HEK293 (cell line): Measurements from ENCODE around the gene PRKG1.

Source experiments
- CTCF ChIA-PET: fragments of 350-600 bp; formaldehyde crosslinking; extraction: SDS; loops from one replicate; lab custom pipeline; 2021; ENCODE audit warnings: antibody characterized with exemption; lab: Yijun Ruan, JAX
- POLR2A ChIA-PET: fragments of 300-600 bp; formaldehyde crosslinking; extraction: SDS; loops from one replicate; lab custom pipeline; 2020; ENCODE audit warnings: antibody characterized with exemption, inconsistent platforms; lab: Yijun Ruan, JAX
- H3K27ac ChIP-seq: fragments of 200-500 bp; sonication (Bioruptor generic); 2 replicates; pipeline ENCODE4 v1.5.1; 2014; ENCODE audit warnings: low read depth, low read length, control low read depth, inconsistent platforms; ENCODE audit errors: extremely low read depth
- H3K36me3 ChIP-seq, 2 experiments: fragments of 200-500 bp in 1 of 2; sonication (Bioruptor generic) in 1 of 2; 1 replicate in 1 of 2; 2 replicates in 1 of 2; pipeline ENCODE4 v1.5.1; 2014 to 2017; ENCODE audit warnings: inconsistent platforms in 2 of 2, low read length in 2 of 2; ENCODE audit not compliant: control insufficient read depth in 2 of 2, insufficient read depth in 1 of 2
- H3K4me1 ChIP-seq: fragments of 200-500 bp; sonication (Bioruptor generic); 2 replicates; pipeline ENCODE4 v1.5.1; 2014; ENCODE audit warnings: mild to moderate bottlenecking, low read length, inconsistent platforms; ENCODE audit not compliant: control insufficient read depth, insufficient read depth
- H3K4me3 ChIP-seq: 2 replicates; pipeline ENCODE4 v1.5.1; 2011; ENCODE audit warnings: low read depth, mild to moderate bottlenecking, control low read depth, low read length, moderate library complexity
- H3K9me3 ChIP-seq: fragments of 200-500 bp; sonication (Bioruptor generic); 2 replicates; pipeline ENCODE4 v1.5.1; 2014; ENCODE audit warnings: low read depth, low read length, inconsistent platforms; ENCODE audit not compliant: control insufficient read depth, insufficient read depth
- BCL11A ChIP-seq: fragments of 450-650 bp; formaldehyde crosslinking; IDR thresholded peaks from 2 replicates; pipeline ENCODE4 v1.5.1; 2016; ENCODE audit warnings: low read depth, missing biosample characterization, missing genetic modification characterization
- GFI1B ChIP-seq: fragments of 450-650 bp; formaldehyde crosslinking; IDR thresholded peaks from 2 replicates; pipeline ENCODE4 v1.5.1; 2016; ENCODE audit warnings: missing biosample characterization, missing genetic modification characterization
- GLIS1 ChIP-seq: fragments of 450-650 bp; formaldehyde crosslinking; IDR thresholded peaks from 2 replicates; pipeline ENCODE4 v1.5.1; 2016; ENCODE audit warnings: missing biosample characterization, missing genetic modification characterization
- GLIS2 ChIP-seq: fragments of 450-650 bp; formaldehyde crosslinking; IDR thresholded peaks from 2 replicates; pipeline ENCODE4 v1.5.1; 2016; ENCODE audit warnings: missing biosample characterization, missing genetic modification characterization
- KLF17 ChIP-seq: fragments of 450-650 bp; formaldehyde crosslinking; IDR thresholded peaks from 2 replicates; pipeline ENCODE4 v1.5.1; 2016; ENCODE audit warnings: missing biosample characterization, missing genetic modification characterization
- KLF8 ChIP-seq: fragments of 450-650 bp; formaldehyde crosslinking; IDR thresholded peaks from 2 replicates; pipeline ENCODE4 v1.5.1; 2016; ENCODE audit warnings: missing biosample characterization, missing genetic modification characterization
- KLF9 ChIP-seq: fragments of 450-650 bp; formaldehyde crosslinking; IDR thresholded peaks from 2 replicates; pipeline ENCODE4 v1.5.1; 2016; ENCODE audit warnings: missing biosample characterization, missing genetic modification characterization, low read depth
- PRDM1 ChIP-seq: fragments of 450-650 bp; formaldehyde crosslinking; IDR thresholded peaks from 2 replicates; pipeline ENCODE4; 2016; ENCODE audit warnings: missing biosample characterization, missing genetic modification characterization
- SALL2 ChIP-seq: fragments of 450-650 bp; formaldehyde crosslinking; IDR thresholded peaks from 2 replicates; pipeline ENCODE4 v1.5.0; 2017; ENCODE audit warnings: missing biosample characterization, mild to moderate bottlenecking, missing genetic modification characterization, borderline replicate concordance
- SCRT2 ChIP-seq: fragments of 450-650 bp; formaldehyde crosslinking; IDR thresholded peaks from 2 replicates; pipeline ENCODE4 v1.5.1; 2016; ENCODE audit warnings: missing biosample characterization, missing genetic modification characterization
- ZBTB20 ChIP-seq: fragments of 450-650 bp; formaldehyde crosslinking; IDR thresholded peaks from 2 replicates; pipeline ENCODE4 v1.5.1; 2016; ENCODE audit warnings: missing biosample characterization, missing genetic modification characterization
- ZBTB48 ChIP-seq: fragments of 450-650 bp; formaldehyde crosslinking; IDR thresholded peaks from 2 replicates; pipeline ENCODE4 v1.5.1; 2016; ENCODE audit warnings: missing biosample characterization, missing genetic modification characterization
- ZNF146 ChIP-seq: fragments of 450-650 bp; formaldehyde crosslinking; IDR thresholded peaks from 2 replicates; pipeline ENCODE4 v1.5.1; 2016; ENCODE audit warnings: missing biosample characterization, missing genetic modification characterization
- ZNF19 ChIP-seq: fragments of 450-650 bp; formaldehyde crosslinking; IDR thresholded peaks from 2 replicates; pipeline ENCODE4; 2016; ENCODE audit warnings: missing biosample characterization, missing genetic modification characterization, low read depth
- ZNF335 ChIP-seq: fragments of 450-650 bp; formaldehyde crosslinking; conservative IDR thresholded peaks from 2 replicates; pipeline ENCODE4 v1.5.1; 2016; ENCODE audit warnings: missing biosample characterization, missing genetic modification characterization
- ZNF341 ChIP-seq: fragments of 450-650 bp; formaldehyde crosslinking; IDR thresholded peaks from 2 replicates; pipeline ENCODE4; 2016; ENCODE audit warnings: low read depth, missing biosample characterization, missing genetic modification characterization
- ZNF366 ChIP-seq: fragments of 450-650 bp; formaldehyde crosslinking; conservative IDR thresholded peaks from 2 replicates; pipeline ENCODE4 v1.5.1; 2016; ENCODE audit warnings: missing biosample characterization, missing genetic modification characterization
- ZNF423 ChIP-seq: fragments of 450-650 bp; formaldehyde crosslinking; IDR thresholded peaks from 2 replicates; pipeline ENCODE4 v1.5.1; 2016; ENCODE audit warnings: missing biosample characterization, missing genetic modification characterization
- ZNF501 ChIP-seq: fragments of 450-650 bp; formaldehyde crosslinking; IDR thresholded peaks from 2 replicates; pipeline ENCODE4 v1.5.1; 2016; ENCODE audit warnings: missing biosample characterization, missing genetic modification characterization
- ZNF521 ChIP-seq: fragments of 450-650 bp; formaldehyde crosslinking; IDR thresholded peaks from 2 replicates; pipeline ENCODE4 v1.5.1; 2017; ENCODE audit warnings: missing biosample characterization, mild to moderate bottlenecking, missing genetic modification characterization
- ZNF600 ChIP-seq: fragments of 450-650 bp; formaldehyde crosslinking; IDR thresholded peaks from 2 replicates; pipeline ENCODE4 v1.5.1; 2016; ENCODE audit warnings: missing biosample characterization, missing genetic modification characterization
- ZNF610 ChIP-seq: fragments of 450-650 bp; formaldehyde crosslinking; IDR thresholded peaks from 2 replicates; pipeline ENCODE4 v1.5.1; 2016; ENCODE audit warnings: missing biosample characterization, missing genetic modification characterization, borderline replicate concordance
- ZNF660 ChIP-seq: fragments of 450-650 bp; IDR thresholded peaks from 2 replicates; pipeline ENCODE4 v1.5.1; 2018; ENCODE audit warnings: missing biosample characterization, mild to moderate bottlenecking, missing genetic modification characterization
- ZNF701 ChIP-seq: fragments of 450-650 bp; formaldehyde crosslinking; IDR thresholded peaks from 2 replicates; pipeline ENCODE4 v1.5.1; 2016; ENCODE audit warnings: missing biosample characterization, missing genetic modification characterization
- TF ChIP-seq, protein P1 (sequence below): fragments of 450-650 bp; formaldehyde crosslinking; IDR thresholded peaks from 2 replicates; pipeline ENCODE4 v1.5.1; 2016; ENCODE audit warnings: missing biosample characterization, missing genetic modification characterization

Gene PRKG1

GRCh38 chr10:52313256-52313932 is 1239.1 kb downstream of the PRKG1 start (continued):
- TF ChIP-seq, protein P1, sequence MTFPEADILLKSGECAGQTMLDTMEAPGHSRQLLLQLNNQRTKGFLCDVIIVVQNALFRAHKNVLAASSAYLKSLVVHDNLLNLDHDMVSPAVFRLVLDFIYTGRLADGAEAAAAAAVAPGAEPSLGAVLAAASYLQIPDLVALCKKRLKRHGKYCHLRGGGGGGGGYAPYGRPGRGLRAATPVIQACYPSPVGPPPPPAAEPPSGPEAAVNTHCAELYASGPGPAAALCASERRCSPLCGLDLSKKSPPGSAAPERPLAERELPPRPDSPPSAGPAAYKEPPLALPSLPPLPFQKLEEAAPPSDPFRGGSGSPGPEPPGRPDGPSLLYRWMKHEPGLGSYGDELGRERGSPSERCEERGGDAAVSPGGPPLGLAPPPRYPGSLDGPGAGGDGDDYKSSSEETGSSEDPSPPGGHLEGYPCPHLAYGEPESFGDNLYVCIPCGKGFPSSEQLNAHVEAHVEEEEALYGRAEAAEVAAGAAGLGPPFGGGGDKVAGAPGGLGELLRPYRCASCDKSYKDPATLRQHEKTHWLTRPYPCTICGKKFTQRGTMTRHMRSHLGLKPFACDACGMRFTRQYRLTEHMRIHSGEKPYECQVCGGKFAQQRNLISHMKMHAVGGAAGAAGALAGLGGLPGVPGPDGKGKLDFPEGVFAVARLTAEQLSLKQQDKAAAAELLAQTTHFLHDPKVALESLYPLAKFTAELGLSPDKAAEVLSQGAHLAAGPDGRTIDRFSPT (tag by site-specific recombination), result no peak
- TF ChIP-seq ZNF501 (0 out of 2 replicates have a peak, but pooled peaks have one; percentile 20), ZNF341 (tag by site-specific recombination) (0 out of 2 replicates have a peak, but pooled peaks have one; percentile 16), PRDM1 (tag by site-specific recombination) (0 out of 2 replicates have a peak, but pooled peaks have one; percentile 58), GLIS1 (tag by site-specific recombination) (peak; percentile 26; the same call in 1 of the 2 replicates), BCL11A (tag by site-specific recombination) (peak; percentile 40; the same call in 1 of the 2 replicates), ZNF335 (tag by site-specific recombination) (peak; percentile 97), ZNF660 (tag by site-specific recombination) (0 out of 2 replicates have a peak, but pooled peaks have one; percentile 3), ZNF146 (tag by site-specific recombination) (no peak), ZNF366 (peak; percentile 61), ZBTB20 (tag by site-specific recombination) (peak; percentile 58)
- TF ChIP-seq, all 188 proteins: peak for 14

- CTCF ChIA-PET, result interaction anchor here (0.5 to 2.3 kb wide), 15 partner anchors 9 to 391 kb away, joined by 3 to 29 read pairs (median 3); no protein-coding TSS in a partner anchor
- POLR2A ChIA-PET, result interaction anchor here (0.7 kb wide), 1 partner anchor 172 kb away, joined by 3 read pairs; no protein-coding TSS in a partner anchor
- peak within 1 kb of the TSS; percentile 67 for H3K4me3 ChIP-seq
- TF ChIP-seq ZNF521 (tag by site-specific recombination) (no peak), GLIS2 (peak; percentile 92), ZNF701 (tag by site-specific recombination) (no peak), ZBTB48 (tag by site-specific recombination) (peak; percentile 87), KLF9 (peak; percentile 81; the same call in 1 of the 2 replicates), ZNF610 (peak; percentile 18; the same call in 1 of the 2 replicates), KLF17 (tag by site-specific recombination) (peak; percentile 81), SCRT2 (tag by site-specific recombination) (peak; percentile 86), ZNF600 (tag by site-specific recombination) (peak; percentile 64; the same call in 1 of the 2 replicates), ZNF19 (tag by site-specific recombination) (no peak), KLF8 (tag by site-specific recombination) (peak; percentile 77), SALL2 (no peak), ZNF423 (tag by site-specific recombination) (peak; percentile 75; the same call in 1 of the 2 replicates), GFI1B (tag by site-specific recombination) (no peak)
- TF ChIP-seq, protein P1 (tag by site-specific recombination), result 0 out of 2 replicates have a peak, but pooled peaks have one; percentile 24
Observed at GRCh38 chr10:52313933-52314821, 1239.9 kb downstream of the PRKG1 start, which contains the start of gene DKK1. TSS of gene DKK1 (plus strand) at chr10:52314281. CDS start at chr10:52314435, 154 bp downstream.

More at GRCh38 chr10:52313933-52314821, 1239.9 kb downstream of the PRKG1 start, which contains the start of gene DKK1:
- H3K9me3 ChIP-seq, result no peaks in the 10 kb centered on the region
- peak within 1 kb of the TSS; percentile 35; the same call in 1 of the 2 replicates for H3K27ac ChIP-seq
- no peaks in the 10 kb centered on the region for H3K4me1 ChIP-seq
- peaks cover 0 to 4% of the 10 kb centered on the region in 2 experiments; a peak in 1 of 3 replicates for H3K36me3 ChIP-seq
